Panc1 (cell line): ENCODE data around the gene LRTM1. TPM values are rescaled to one million over a fixed set of nuclear protein-coding genes. Genes with fewer than 3 reads are reported as not detected.

Experiments
- ATAC-seq: fragments of 200-7000 bp; cut with Tn5 transposase; 2 replicates; pipeline ENCODE4 v1.9.1; 2020; ENCODE audit warnings: mild to moderate bottlenecking, moderate library complexity
- BruUV-seq: library from RNA; stranded (reverse); fragments of 400-500 nt; replicated peaks from 2 replicates; lab custom pipeline; 2021; lab: Mats Ljungman, UMichigan
- CTCF ChIA-PET: fragments of 300-600 bp; sonication (Branson Sonifier 250); formaldehyde crosslinking; loops from one replicate; lab custom pipeline; 2022; ENCODE audit warnings: antibody characterized with exemption; lab: Charles Lee
- POLR2A ChIA-PET: fragments of 300-600 bp; sonication (Branson Sonifier 250); formaldehyde crosslinking; loops from one replicate; lab custom pipeline; 2022; ENCODE audit warnings: antibody characterized with exemption; lab: Charles Lee
- DNase-seq: peaks from one replicate; pipeline ENCODE4 v3.0.0-alpha.2; 2010; ENCODE audit warnings: low read depth, low spot score
- H3K27ac ChIP-seq: 2 replicates; pipeline ENCODE4 v1.5.1; 2011; ENCODE audit warnings: mild to moderate bottlenecking, low read length, inconsistent platforms
- H3K27me3 ChIP-seq: fragments of 200-500 bp; sonication (Bioruptor generic); 2 replicates; pipeline ENCODE4 v1.6.0; 2014; ENCODE audit warnings: low read length, inconsistent platforms; ENCODE audit not compliant: control insufficient read depth, insufficient read depth
- H3K36me3 ChIP-seq: fragments of 200-500 bp; sonication (Bioruptor generic); 2 replicates; pipeline ENCODE4 v1.5.1; 2014; ENCODE audit warnings: inconsistent platforms, mild to moderate bottlenecking, low read length, moderate library complexity; ENCODE audit not compliant: control insufficient read depth, insufficient read depth
- H3K4me1 ChIP-seq: 2 replicates; pipeline ENCODE4 v1.5.1; 2011; ENCODE audit warnings: inconsistent platforms, mild to moderate bottlenecking, low read length, moderate library complexity; ENCODE audit not compliant: control insufficient read depth, insufficient read depth
- H3K4me3 ChIP-seq, 2 experiments: 2 replicates each; pipeline ENCODE4 v1.5.1; 2011 to 2012; ENCODE audit warnings: low read depth in 2 of 2, low read length in 2 of 2, mild to moderate bottlenecking in 2 of 2, inconsistent platforms in 1 of 2, moderate library complexity in 1 of 2
- H3K9me3 ChIP-seq: fragments of 200-500 bp; sonication (Bioruptor generic); 2 replicates; pipeline ENCODE4 v1.5.1; 2014; ENCODE audit warnings: low read depth, mild to moderate bottlenecking, inconsistent platforms, low read length, moderate library complexity; ENCODE audit not compliant: control insufficient read depth, insufficient read depth
- POLR2AphosphoS5 ChIP-seq: IDR thresholded peaks from 2 replicates; pipeline ENCODE4 v1.6.1; 2012; ENCODE audit warnings: mild to moderate bottlenecking, low read depth, low read length, moderate library complexity
- SIN3A ChIP-seq: IDR thresholded peaks from 2 replicates; pipeline ENCODE4 v1.6.1; 2012; ENCODE audit warnings: low read depth, mild to moderate bottlenecking, low read length, moderate library complexity, borderline replicate concordance; ENCODE audit not compliant: insufficient read depth
- TCF7L2 ChIP-seq: IDR thresholded peaks from 2 replicates; pipeline ENCODE4 v1.6.1; 2011; ENCODE audit warnings: mild to moderate bottlenecking, low read depth, low read length, inconsistent platforms
- in situ Hi-C: cut with HindIII; loops from 2 replicates; pipeline ENCODE4 v1.10.0; 2016; ENCODE audit warnings: low sequenced_read_pairs, low pct_unique_long_range_greater_than_20kb
- intact Hi-C: fragments of 100-400 bp; cut with micrococcal nuclease; formaldehyde crosslinking; loops from one replicate; pipeline ENCODE4 v1.10.0; 2022; ENCODE audit not compliant: unreplicated experiment
- total RNA-seq: library from RNA; stranded (reverse); gene quantifications from one replicate; pipeline ENCODE4 v1.2.1, GENCODE V29; 2021; ENCODE audit not compliant: unreplicated experiment
- TF ChIP-seq, protein P1 (sequence below), 2 experiments: IDR thresholded peaks; 2 replicates each; pipeline ENCODE4 v1.6.1; 2011 to 2012; ENCODE audit warnings: low read depth in 2 of 2, control low read depth in 1 of 2, low read length in 1 of 2, mild to moderate bottlenecking in 1 of 2, moderate library complexity in 1 of 2; ENCODE audit not compliant: insufficient read depth in 1 of 2
- TF ChIP-seq, protein P2 (sequence below): fragments of 450-650 bp; IDR thresholded peaks from 2 replicates; pipeline ENCODE4 v1.5.1; 2017; ENCODE audit warnings: mild to moderate bottlenecking

The LRTM1 gene
- total RNA-seq, 1 experiment from 2014 or later = not detected

DNA sequence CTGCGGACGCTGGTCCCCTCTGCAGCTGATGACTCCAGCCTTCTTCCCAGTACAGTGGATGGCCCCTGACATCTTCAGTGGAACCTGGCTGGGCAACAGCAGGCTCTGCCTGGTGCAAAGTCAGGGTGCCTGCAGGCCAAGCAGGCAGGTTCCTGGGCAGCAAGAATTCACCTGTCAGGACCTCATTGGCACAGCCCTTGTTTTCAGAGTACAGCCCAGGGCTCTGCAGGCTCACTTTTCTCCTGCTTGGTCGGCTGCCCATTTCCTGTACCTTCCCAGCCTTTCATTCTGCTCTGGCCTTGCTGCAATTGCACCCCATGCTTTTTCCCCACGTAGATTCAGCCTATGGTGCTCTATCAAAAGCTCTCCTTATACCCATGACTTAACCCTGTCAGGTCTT lies 56.0 kb downstream of the LRTM1 start:
- no peaks in the 10 kb centered on the region for H3K9me3 ChIP-seq
- no TSS peak for BruUV-seq
- TF ChIP-seq, protein P1, sequence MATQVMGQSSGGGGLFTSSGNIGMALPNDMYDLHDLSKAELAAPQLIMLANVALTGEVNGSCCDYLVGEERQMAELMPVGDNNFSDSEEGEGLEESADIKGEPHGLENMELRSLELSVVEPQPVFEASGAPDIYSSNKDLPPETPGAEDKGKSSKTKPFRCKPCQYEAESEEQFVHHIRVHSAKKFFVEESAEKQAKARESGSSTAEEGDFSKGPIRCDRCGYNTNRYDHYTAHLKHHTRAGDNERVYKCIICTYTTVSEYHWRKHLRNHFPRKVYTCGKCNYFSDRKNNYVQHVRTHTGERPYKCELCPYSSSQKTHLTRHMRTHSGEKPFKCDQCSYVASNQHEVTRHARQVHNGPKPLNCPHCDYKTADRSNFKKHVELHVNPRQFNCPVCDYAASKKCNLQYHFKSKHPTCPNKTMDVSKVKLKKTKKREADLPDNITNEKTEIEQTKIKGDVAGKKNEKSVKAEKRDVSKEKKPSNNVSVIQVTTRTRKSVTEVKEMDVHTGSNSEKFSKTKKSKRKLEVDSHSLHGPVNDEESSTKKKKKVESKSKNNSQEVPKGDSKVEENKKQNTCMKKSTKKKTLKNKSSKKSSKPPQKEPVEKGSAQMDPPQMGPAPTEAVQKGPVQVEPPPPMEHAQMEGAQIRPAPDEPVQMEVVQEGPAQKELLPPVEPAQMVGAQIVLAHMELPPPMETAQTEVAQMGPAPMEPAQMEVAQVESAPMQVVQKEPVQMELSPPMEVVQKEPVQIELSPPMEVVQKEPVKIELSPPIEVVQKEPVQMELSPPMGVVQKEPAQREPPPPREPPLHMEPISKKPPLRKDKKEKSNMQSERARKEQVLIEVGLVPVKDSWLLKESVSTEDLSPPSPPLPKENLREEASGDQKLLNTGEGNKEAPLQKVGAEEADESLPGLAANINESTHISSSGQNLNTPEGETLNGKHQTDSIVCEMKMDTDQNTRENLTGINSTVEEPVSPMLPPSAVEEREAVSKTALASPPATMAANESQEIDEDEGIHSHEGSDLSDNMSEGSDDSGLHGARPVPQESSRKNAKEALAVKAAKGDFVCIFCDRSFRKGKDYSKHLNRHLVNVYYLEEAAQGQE (IDR thresholded peaks at IDR 0.05; ENCODE audit: insufficient read depth in 1 of 2, low read depth in 2 of 2, low read length in 1 of 2) = no peak
- TF ChIP-seq, protein P2, sequence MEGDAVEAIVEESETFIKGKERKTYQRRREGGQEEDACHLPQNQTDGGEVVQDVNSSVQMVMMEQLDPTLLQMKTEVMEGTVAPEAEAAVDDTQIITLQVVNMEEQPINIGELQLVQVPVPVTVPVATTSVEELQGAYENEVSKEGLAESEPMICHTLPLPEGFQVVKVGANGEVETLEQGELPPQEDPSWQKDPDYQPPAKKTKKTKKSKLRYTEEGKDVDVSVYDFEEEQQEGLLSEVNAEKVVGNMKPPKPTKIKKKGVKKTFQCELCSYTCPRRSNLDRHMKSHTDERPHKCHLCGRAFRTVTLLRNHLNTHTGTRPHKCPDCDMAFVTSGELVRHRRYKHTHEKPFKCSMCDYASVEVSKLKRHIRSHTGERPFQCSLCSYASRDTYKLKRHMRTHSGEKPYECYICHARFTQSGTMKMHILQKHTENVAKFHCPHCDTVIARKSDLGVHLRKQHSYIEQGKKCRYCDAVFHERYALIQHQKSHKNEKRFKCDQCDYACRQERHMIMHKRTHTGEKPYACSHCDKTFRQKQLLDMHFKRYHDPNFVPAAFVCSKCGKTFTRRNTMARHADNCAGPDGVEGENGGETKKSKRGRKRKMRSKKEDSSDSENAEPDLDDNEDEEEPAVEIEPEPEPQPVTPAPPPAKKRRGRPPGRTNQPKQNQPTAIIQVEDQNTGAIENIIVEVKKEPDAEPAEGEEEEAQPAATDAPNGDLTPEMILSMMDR = no peak
- no peak for TF ChIP-seq POLR2AphosphoS5
- POLR2A ChIA-PET = no interaction called here
- no peak overlapping the region for H3K27ac ChIP-seq
- no peaks in the 10 kb centered on the region for H3K4me1 ChIP-seq
- no peaks in the 10 kb centered on the region for H3K36me3 ChIP-seq
- intact Hi-C loops = no loop called here
- H3K27me3 ChIP-seq = no peaks in the 10 kb centered on the region
- H3K4me3 ChIP-seq = no peak overlapping the region
- DNase-seq = no peak
- CTCF ChIA-PET = no interaction called here
- in situ Hi-C loops = no loop called here
- no peak for ATAC-seq

DNA sequence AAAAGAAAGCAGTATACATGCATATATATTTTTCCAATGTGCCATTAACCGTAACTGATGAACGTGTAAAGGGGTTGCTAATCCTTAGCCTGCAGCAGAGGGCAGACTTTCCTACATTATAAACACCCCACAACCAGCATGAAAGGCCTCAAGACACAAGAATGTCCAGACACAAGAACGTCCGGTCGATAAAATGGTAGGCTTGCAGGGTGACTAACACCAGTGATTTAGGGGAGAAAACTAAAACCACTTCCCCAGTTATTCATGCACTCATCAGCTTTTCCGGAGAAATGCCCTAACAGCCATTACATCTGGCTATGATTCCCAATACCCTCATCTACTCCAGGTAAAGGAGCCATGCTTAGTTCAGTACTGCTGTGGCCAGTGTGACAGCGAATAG lies 57.4 kb downstream of the LRTM1 start:
- BruUV-seq = no TSS peak
- ChIA-PET POLR2A (no interaction called here), CTCF (no interaction called here)
- H3K27me3 ChIP-seq = no peaks in the 10 kb centered on the region
- TF ChIP-seq SIN3A (no peak), POLR2AphosphoS5 (no peak), TCF7L2 (no peak)
- TF ChIP-seq, protein P2 = peak; percentile 56
- TF ChIP-seq, protein P1 (IDR thresholded peaks at IDR 0.05; ENCODE audit: insufficient read depth in 1 of 2, low read depth in 2 of 2, low read length in 1 of 2) = no peak
- H3K9me3 ChIP-seq = no peaks in the 10 kb centered on the region
- in situ Hi-C loops (no loop called here), intact Hi-C loops (no loop called here)
- peak overlapping the region; percentile 57; the same call in 1 of the 2 replicates for H3K27ac ChIP-seq
- ATAC-seq (peak; percentile 84), DNase-seq (no peak)
- no peak overlapping the region for H3K4me3 ChIP-seq
- H3K36me3 ChIP-seq = no peaks in the 10 kb centered on the region
- H3K4me1 ChIP-seq = no peaks in the 10 kb centered on the region
